ENCODE data around the gene ZFYVE27.

The ZFYVE27 gene

GRCh38 chr10:97733256-97733655 is 3.7 kb upstream of the ZFYVE27 start:
- Histone ChIP-seq H3K9me3 (ENCODE audit: control insufficient read depth, low read length) (peaks cover 6% of the 10 kb centered on the region), H3K27ac (ENCODE audit: low read depth, low read length, severe bottlenecking) (no peak overlapping the region), H3K36me3 (ENCODE audit: control insufficient read depth, insufficient read depth, low read length) (no peaks in the 10 kb centered on the region), H3K4me1 (ENCODE audit: control insufficient read depth, insufficient read depth, low read length, poor library complexity, severe bottlenecking) (peaks cover 6% of the 10 kb centered on the region), H3K4me3 (ENCODE audit: extremely low read depth, insufficient read depth, low read length, poor library complexity, severe bottlenecking) (no peak overlapping the region)
- WGBS, 2 experiments (ENCODE audit: insufficient coverage in 2 of 2), result 75 to 100% methylated on average over 2 of the region's 5 CpGs

DNA sequence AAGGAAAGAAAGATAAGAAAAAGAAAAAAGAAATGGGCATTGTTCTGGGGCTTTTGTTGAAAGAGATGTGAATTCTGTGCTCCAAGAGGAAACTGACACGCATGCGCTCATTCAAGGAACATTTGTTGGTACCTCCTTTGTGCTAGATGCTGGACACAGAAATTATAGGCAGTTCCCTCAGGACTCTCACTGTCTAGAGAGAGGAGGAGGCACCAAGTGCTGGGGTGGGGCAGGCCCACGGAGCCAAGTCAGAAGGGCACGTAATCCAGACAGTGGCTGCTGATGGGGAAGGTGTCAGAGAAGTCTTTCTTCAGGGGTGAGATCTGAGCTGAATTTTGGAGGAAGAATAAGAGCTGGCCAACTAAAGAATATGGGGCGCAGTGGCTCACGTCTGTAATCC is 2.9 kb upstream of the ZFYVE27 start:
- Histone ChIP-seq H3K36me3 (ENCODE audit: control insufficient read depth, insufficient read depth, low read length) (peaks cover 7% of the 10 kb centered on the region), H3K4me3 (ENCODE audit: extremely low read depth, insufficient read depth, low read length, poor library complexity, severe bottlenecking) (no peak overlapping the region), H3K4me1 (ENCODE audit: control insufficient read depth, insufficient read depth, low read length, poor library complexity, severe bottlenecking) (peaks cover 6% of the 10 kb centered on the region), H3K9me3 (ENCODE audit: control insufficient read depth, low read length) (peaks cover 6% of the 10 kb centered on the region), H3K27ac (ENCODE audit: low read depth, low read length, severe bottlenecking) (no peak overlapping the region)
- 90 to 94% methylated on average over 3 to 6 of the region's 6 CpGs for WGBS, 2 experiments (ENCODE audit: insufficient coverage in 2 of 2)

DNA sequence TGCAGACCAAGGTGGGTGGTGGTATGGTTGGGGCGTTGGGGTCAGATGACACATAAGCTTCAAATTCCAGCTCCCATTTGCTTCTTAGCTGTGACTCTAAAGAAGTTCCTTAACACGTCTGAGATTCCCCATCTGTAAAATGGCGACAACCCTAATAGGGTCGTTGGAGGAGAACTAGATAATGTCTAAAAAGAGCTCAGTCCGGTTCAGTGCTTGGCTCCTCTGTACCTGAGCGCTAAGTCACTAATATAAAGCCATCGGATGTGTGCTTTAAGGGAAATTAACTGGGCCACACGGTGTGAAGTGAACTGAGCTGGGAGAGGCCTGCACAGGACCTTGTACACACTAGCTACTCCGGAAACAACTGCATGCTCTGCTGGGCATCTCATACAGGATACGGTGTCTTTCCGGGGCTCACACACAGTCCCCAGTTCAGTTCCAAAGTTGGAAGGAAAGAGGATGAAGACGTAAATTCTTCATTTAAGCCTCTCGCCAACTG is 476 bp upstream of the ZFYVE27 start:
- H3K36me3 ChIP-seq (ENCODE audit: control insufficient read depth, insufficient read depth, low read length), result peaks cover 27% of the 10 kb centered on the region
- no peak overlapping the region for H3K4me3 ChIP-seq (ENCODE audit: extremely low read depth, insufficient read depth, low read length, poor library complexity, severe bottlenecking)
- WGBS, 2 experiments (ENCODE audit: insufficient coverage in 2 of 2), result 77 to 82% methylated on average over 10 to 12 of the region's 13 CpGs
- H3K9me3 ChIP-seq (ENCODE audit: control insufficient read depth, low read length), result peaks cover 6% of the 10 kb centered on the region
- H3K27ac ChIP-seq (ENCODE audit: low read depth, low read length, severe bottlenecking), result no peak overlapping the region
- peaks cover 6% of the 10 kb centered on the region for H3K4me1 ChIP-seq (ENCODE audit: control insufficient read depth, insufficient read depth, low read length, poor library complexity, severe bottlenecking)

- H3K27ac ChIP-seq (ENCODE audit: low read depth, low read length, severe bottlenecking), result peak overlapping the region; percentile 89
- peaks cover 6% of the 10 kb centered on the region for H3K4me1 ChIP-seq (ENCODE audit: control insufficient read depth, insufficient read depth, low read length, poor library complexity, severe bottlenecking)
- H3K36me3 ChIP-seq (ENCODE audit: control insufficient read depth, insufficient read depth, low read length), result peaks cover 33% of the 10 kb centered on the region
- H3K9me3 ChIP-seq (ENCODE audit: control insufficient read depth, low read length), result peaks cover 6% of the 10 kb centered on the region
- H3K4me3 ChIP-seq (ENCODE audit: extremely low read depth, insufficient read depth, low read length, poor library complexity, severe bottlenecking), result peak overlapping the region; percentile 95
- 33 to 37% methylated on average over 13 to 14 of the region's 14 CpGs for WGBS, 2 experiments (ENCODE audit: insufficient coverage in 2 of 2)
Measured at GRCh38 chr10:97737770-97738265, 890 bp downstream of the ZFYVE27 start.

DNA sequence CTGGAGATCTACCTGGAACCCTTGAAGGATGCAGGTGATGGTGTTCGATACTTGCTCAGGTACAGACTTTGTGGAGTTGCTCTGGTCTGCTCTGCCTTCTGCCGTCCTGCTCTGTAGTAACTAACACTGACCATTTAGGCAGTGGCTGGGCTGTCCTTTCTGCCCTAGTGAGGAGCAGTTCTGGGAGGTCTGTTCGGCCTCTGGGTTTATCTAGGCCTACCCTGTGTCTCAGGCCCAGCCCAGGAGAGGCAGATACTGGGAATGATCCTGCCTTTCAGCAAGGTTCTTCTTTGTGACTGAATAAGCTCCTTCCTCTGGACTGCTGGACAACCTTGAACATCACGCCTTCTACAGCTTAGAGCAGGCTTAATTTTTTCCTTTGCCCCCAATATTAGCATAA is 1.7 kb downstream of the ZFYVE27 start:
- Histone ChIP-seq H3K9me3 (ENCODE audit: control insufficient read depth, low read length) (peaks cover 6% of the 10 kb centered on the region), H3K27ac (ENCODE audit: low read depth, low read length, severe bottlenecking) (no peak overlapping the region), H3K4me3 (ENCODE audit: extremely low read depth, insufficient read depth, low read length, poor library complexity, severe bottlenecking) (no peak overlapping the region), H3K36me3 (ENCODE audit: control insufficient read depth, insufficient read depth, low read length) (peaks cover 37% of the 10 kb centered on the region), H3K4me1 (ENCODE audit: control insufficient read depth, insufficient read depth, low read length, poor library complexity, severe bottlenecking) (peaks cover 6% of the 10 kb centered on the region)
- 100% methylated on average over 2 to 3 of the region's 4 CpGs for WGBS, 2 experiments (ENCODE audit: insufficient coverage in 2 of 2)

DNA sequence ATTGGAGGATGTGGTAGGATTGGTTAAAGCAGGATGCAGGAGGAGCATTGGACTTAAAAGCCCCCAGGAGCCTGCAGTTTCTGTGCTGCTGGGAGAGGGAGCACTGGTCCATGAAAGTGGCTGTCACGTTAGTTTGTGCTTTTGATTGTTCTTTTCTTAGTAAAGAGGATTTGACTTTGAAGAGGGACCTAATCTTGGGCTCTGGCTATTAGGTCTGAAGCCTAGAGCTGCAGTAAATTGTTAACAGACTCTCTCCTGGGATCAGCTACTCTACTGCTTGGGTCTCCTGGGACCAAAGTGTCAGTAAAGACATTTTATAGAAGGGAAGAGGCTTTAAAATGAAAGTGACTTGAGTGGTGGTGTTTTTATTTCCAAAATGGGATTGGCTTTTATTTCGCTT is 3.7 kb downstream of the ZFYVE27 start:
- Histone ChIP-seq H3K27ac (ENCODE audit: low read depth, low read length, severe bottlenecking) (no peak overlapping the region), H3K4me1 (ENCODE audit: control insufficient read depth, insufficient read depth, low read length, poor library complexity, severe bottlenecking) (peaks cover 6% of the 10 kb centered on the region), H3K4me3 (ENCODE audit: extremely low read depth, insufficient read depth, low read length, poor library complexity, severe bottlenecking) (no peak overlapping the region), H3K36me3 (ENCODE audit: control insufficient read depth, insufficient read depth, low read length) (peaks cover 57% of the 10 kb centered on the region), H3K9me3 (ENCODE audit: control insufficient read depth, low read length) (peaks cover 6% of the 10 kb centered on the region)
- 84 to 89% methylated on average over 1 to 2 of the region's 2 CpGs for WGBS, 2 experiments (ENCODE audit: insufficient coverage in 2 of 2)

DNA sequence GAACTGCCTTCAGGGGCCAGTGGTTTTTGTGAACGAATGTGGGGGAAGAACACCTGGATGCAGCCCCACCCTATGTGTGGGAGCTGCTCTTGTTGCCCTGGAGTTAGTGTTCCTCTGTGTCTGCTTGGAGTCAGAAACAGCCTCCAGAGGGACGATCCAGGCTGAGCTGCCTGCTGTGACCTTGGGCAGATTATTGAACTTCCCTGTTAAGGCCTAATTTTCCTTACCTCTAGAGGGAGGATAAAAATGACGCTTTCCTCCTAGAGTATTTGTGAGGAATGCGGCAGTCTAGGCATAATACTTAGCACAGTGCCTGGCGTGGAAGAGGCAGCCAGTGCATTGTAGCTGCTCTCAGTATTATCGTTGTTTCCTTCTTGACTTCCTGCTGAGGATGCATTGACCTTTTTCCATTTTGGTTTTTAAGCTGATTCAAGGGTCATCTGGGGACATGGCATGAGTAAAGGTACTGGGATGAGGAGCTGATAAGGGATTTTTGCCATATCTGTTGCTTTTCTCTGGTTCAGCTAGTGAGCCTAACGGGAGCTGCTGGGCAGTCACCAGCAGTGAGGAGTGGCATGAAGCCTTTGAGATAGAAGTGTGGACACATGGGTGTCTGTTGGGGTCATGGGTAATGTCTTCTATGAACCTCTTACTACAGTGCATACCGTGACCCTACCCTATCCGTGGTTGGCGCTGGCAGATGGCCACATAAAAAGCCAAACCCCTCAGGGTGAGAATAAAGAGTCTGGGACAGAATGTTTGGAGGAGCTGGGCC is 6.4 kb downstream of the ZFYVE27 start:
- Histone ChIP-seq H3K9me3 (ENCODE audit: control insufficient read depth, low read length) (no peaks in the 10 kb centered on the region), H3K36me3 (ENCODE audit: control insufficient read depth, insufficient read depth, low read length) (peaks cover 82% of the 10 kb centered on the region), H3K27ac (ENCODE audit: low read depth, low read length, severe bottlenecking) (no peak overlapping the region), H3K4me3 (ENCODE audit: extremely low read depth, insufficient read depth, low read length, poor library complexity, severe bottlenecking) (no peak overlapping the region), H3K4me1 (ENCODE audit: control insufficient read depth, insufficient read depth, low read length, poor library complexity, severe bottlenecking) (no peaks in the 10 kb centered on the region)
- 88 to 99% methylated on average over 6 to 7 of the region's 10 CpGs for WGBS, 2 experiments (ENCODE audit: insufficient coverage in 2 of 2)

DNA sequence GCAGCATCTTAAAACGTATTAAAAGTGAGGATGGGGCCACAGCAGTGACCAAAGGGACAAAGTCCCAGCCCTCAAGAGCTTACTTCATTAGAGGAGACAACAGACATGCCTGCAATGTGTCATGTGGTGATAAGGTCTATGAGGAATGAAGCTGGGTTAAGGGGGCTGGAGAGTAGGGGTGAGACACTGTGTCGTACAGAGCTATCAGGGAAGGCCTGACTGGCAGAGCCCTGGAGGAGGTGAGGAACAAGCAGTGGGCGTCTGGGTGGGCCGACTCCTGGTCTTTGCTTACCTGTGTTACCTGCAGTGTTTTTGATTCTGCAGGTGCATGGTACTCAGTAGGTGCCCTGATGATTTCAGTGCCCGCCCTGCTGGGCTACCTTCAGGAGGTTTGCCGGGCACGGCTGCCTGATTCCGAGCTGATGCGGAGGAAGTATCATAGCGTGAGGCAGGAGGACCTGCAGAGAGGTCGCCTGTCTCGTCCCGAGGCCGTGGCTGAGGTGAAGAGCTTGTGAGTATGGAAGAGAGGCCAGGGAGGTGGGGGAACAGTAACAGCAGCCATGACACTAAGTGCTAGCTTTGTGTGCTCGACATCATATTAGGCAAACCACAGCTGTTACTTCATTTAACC is 7.6 kb downstream of the ZFYVE27 start:
- 94 to 97% methylated on average over 13 to 14 of the region's 15 CpGs for WGBS, 2 experiments (ENCODE audit: insufficient coverage in 2 of 2)
- Histone ChIP-seq H3K9me3 (ENCODE audit: control insufficient read depth, low read length) (no peaks in the 10 kb centered on the region), H3K4me3 (ENCODE audit: extremely low read depth, insufficient read depth, low read length, poor library complexity, severe bottlenecking) (no peak overlapping the region), H3K4me1 (ENCODE audit: control insufficient read depth, insufficient read depth, low read length, poor library complexity, severe bottlenecking) (no peaks in the 10 kb centered on the region), H3K36me3 (ENCODE audit: control insufficient read depth, insufficient read depth, low read length) (peaks cover 79% of the 10 kb centered on the region), H3K27ac (ENCODE audit: low read depth, low read length, severe bottlenecking) (no peak overlapping the region)

DNA sequence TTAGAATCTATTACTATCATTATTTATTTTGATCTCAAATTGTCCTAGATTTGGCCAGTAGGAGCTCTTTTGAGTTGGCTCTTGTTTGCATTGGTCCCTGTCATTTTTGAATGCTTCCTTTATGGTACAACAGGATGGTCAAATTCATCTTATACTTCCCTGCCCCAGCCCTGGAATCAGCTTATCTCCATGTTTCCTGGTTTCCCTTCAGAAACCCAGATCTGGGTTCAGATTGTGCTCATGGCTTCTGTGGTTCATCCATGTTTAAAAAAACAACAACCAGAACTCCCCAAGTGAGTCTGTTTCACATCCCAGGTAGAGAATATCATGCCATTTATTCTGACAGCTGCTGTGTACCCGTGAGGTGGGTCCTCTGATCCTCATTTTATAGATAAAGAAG is 10.6 kb downstream of the ZFYVE27 start:
- Histone ChIP-seq H3K4me3 (ENCODE audit: extremely low read depth, insufficient read depth, low read length, poor library complexity, severe bottlenecking) (no peak overlapping the region), H3K4me1 (ENCODE audit: control insufficient read depth, insufficient read depth, low read length, poor library complexity, severe bottlenecking) (no peaks in the 10 kb centered on the region), H3K27ac (ENCODE audit: low read depth, low read length, severe bottlenecking) (no peak overlapping the region), H3K36me3 (ENCODE audit: control insufficient read depth, insufficient read depth, low read length) (peaks cover 90% of the 10 kb centered on the region), H3K9me3 (ENCODE audit: control insufficient read depth, low read length) (no peaks in the 10 kb centered on the region)
- 100% methylated on average over 1 of the region's 1 CpG; no CpG with 5 or more reads in 1 of the 2 experiments for WGBS, 2 experiments (ENCODE audit: insufficient coverage in 2 of 2)

- Histone ChIP-seq H3K27ac (ENCODE audit: low read depth, low read length, severe bottlenecking) (no peak overlapping the region), H3K36me3 (ENCODE audit: control insufficient read depth, insufficient read depth, low read length) (peaks cover 89% of the 10 kb centered on the region), H3K9me3 (ENCODE audit: control insufficient read depth, low read length) (no peaks in the 10 kb centered on the region), H3K4me1 (ENCODE audit: control insufficient read depth, insufficient read depth, low read length, poor library complexity, severe bottlenecking) (no peaks in the 10 kb centered on the region), H3K4me3 (ENCODE audit: extremely low read depth, insufficient read depth, low read length, poor library complexity, severe bottlenecking) (no peak overlapping the region)
- WGBS, 2 experiments (ENCODE audit: insufficient coverage in 2 of 2), result 92 to 98% methylated on average over 7 of the region's 10 CpGs
Measured at GRCh38 chr10:97748116-97748515, 11.2 kb downstream of the ZFYVE27 start.

- H3K36me3 ChIP-seq (ENCODE audit: control insufficient read depth, insufficient read depth, low read length), result peaks cover 91% of the 10 kb centered on the region
Measured at GRCh38 chr10:97752956-97753355, 16.0 kb downstream of the ZFYVE27 start.

More at GRCh38 chr10:97752956-97753355, 16.0 kb downstream of the ZFYVE27 start:
- 95 to 99% methylated on average over 15 to 17 of the region's 18 CpGs for WGBS, 2 experiments (ENCODE audit: insufficient coverage in 2 of 2)
- no peak overlapping the region for H3K27ac ChIP-seq (ENCODE audit: low read depth, low read length, severe bottlenecking)
- no peak overlapping the region for H3K4me3 ChIP-seq (ENCODE audit: extremely low read depth, insufficient read depth, low read length, poor library complexity, severe bottlenecking)
- no peaks in the 10 kb centered on the region for H3K9me3 ChIP-seq (ENCODE audit: control insufficient read depth, low read length)
- no peaks in the 10 kb centered on the region for H3K4me1 ChIP-seq (ENCODE audit: control insufficient read depth, insufficient read depth, low read length, poor library complexity, severe bottlenecking)
